Measurements from ENCODE around the gene PTPRT. TPM values are rescaled to one million over a fixed set of nuclear protein-coding genes. Genes with fewer than 3 reads are reported as not detected.

The PTPRT gene
- total and polyA plus RNA-seq, 2 donors (not counting 1 experiment from before 2014, with no cell fraction given), result not detected

DNA sequence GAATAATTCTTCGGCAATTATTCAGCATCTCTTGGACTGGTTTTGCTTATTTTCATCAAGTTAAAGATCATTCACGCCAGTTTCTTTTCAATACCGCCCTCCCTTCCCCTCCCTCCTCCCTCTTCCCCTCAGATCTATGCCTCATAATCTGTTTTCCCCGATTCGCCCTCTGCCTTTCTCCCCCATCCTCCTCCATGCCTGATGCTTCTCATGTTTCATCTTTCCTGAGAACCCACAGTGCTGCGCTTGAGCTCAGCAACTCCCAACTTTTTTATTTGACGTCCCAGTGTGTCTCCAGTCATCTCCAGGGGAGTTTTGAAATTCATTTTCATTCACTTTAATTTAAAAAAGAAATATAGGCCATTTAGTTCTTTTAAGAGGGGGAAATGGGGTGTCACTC, 142.7 kb downstream of the PTPRT start:
- no peak for DNase-seq (ENCODE audit: low read depth in 2 of 2)
- Histone ChIP-seq H3K9ac (ENCODE audit: insufficient read depth, low read length) (no peak overlapping the region), H2AFZ (ENCODE audit: low read length) (no peak overlapping the region), H3K4me2 (ENCODE audit: extremely low read depth, insufficient read depth, low read length) (no peak overlapping the region), H3K36me3 (ENCODE audit: control insufficient read depth, insufficient read depth, low read length) (no peaks in the 10 kb centered on the region), H3K27ac (ENCODE audit: insufficient read depth, low read length) (no peak overlapping the region), H3K79me2 (ENCODE audit: control insufficient read depth, insufficient read depth, low read length) (no peaks in the 10 kb centered on the region), H3K4me1 (ENCODE audit: control insufficient read depth, extremely low read depth, insufficient read depth, low read length) (no peaks in the 10 kb centered on the region), H3K9me3 (ENCODE audit: control insufficient read depth, insufficient read depth, low read depth, low read length) (no peaks in the 10 kb centered on the region), H4K20me1 (ENCODE audit: control insufficient read depth, extremely low read depth, insufficient read depth, low read length) (no peaks in the 10 kb centered on the region), H3K27me3 (ENCODE audit: control insufficient read depth, insufficient read depth, low read length) (no peaks in the 10 kb centered on the region), H3K4me3 (replicated peaks in 1 of 4; ENCODE audit: control extremely low read depth in 1 of 4, insufficient read depth in 1 of 4, low read depth in 3 of 4, low read length in 4 of 4) (no peak overlapping the region)
- TF ChIP-seq, protein P1, sequence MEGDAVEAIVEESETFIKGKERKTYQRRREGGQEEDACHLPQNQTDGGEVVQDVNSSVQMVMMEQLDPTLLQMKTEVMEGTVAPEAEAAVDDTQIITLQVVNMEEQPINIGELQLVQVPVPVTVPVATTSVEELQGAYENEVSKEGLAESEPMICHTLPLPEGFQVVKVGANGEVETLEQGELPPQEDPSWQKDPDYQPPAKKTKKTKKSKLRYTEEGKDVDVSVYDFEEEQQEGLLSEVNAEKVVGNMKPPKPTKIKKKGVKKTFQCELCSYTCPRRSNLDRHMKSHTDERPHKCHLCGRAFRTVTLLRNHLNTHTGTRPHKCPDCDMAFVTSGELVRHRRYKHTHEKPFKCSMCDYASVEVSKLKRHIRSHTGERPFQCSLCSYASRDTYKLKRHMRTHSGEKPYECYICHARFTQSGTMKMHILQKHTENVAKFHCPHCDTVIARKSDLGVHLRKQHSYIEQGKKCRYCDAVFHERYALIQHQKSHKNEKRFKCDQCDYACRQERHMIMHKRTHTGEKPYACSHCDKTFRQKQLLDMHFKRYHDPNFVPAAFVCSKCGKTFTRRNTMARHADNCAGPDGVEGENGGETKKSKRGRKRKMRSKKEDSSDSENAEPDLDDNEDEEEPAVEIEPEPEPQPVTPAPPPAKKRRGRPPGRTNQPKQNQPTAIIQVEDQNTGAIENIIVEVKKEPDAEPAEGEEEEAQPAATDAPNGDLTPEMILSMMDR (conservative IDR thresholded peaks at IDR 0.05 in 1 of 2, IDR thresholded peaks at IDR 0.05 in 1 of 2; ENCODE audit: low read depth in 1 of 2, low read length in 2 of 2), result no peak
- TF ChIP-seq EZH2 (IDR thresholded peaks at IDR 0.05; ENCODE audit: low read length, missing control alignments), result no peak

DNA sequence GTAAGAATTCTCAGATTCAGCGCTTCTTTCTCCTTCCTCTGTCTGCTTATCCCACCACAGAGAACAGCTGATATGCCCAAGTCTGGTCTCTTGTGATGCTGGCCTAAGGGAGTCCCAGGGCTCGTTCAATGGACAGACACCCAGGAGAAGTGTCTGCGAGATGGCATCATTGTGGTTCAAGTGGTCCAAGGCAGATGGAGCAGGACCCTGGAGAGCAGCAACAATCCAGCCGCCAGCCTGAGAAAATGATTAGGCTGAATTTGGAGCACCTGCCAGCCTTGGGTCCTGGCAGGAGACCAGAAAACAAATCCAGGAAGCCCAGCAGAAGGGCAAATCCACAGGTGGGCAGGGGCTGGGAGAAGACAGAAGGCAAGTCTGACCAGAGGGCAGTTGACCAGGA, 145.8 kb downstream of the PTPRT start:
- H3K27ac ChIP-seq (ENCODE audit: insufficient read depth, low read length), result no peak overlapping the region
- H3K4me2 ChIP-seq (ENCODE audit: extremely low read depth, insufficient read depth, low read length), result no peak overlapping the region
- H3K79me2 ChIP-seq (ENCODE audit: control insufficient read depth, insufficient read depth, low read length), result no peaks in the 10 kb centered on the region
- no peak for DNase-seq (ENCODE audit: low read depth in 2 of 2)
- TF ChIP-seq EZH2 (IDR thresholded peaks at IDR 0.05; ENCODE audit: low read length, missing control alignments), result no peak
- TF ChIP-seq, protein P1 (conservative IDR thresholded peaks at IDR 0.05 in 1 of 2, IDR thresholded peaks at IDR 0.05 in 1 of 2; ENCODE audit: low read depth in 1 of 2, low read length in 2 of 2), result no peak
- H4K20me1 ChIP-seq (ENCODE audit: control insufficient read depth, extremely low read depth, insufficient read depth, low read length), result no peaks in the 10 kb centered on the region
- H3K9ac ChIP-seq (ENCODE audit: insufficient read depth, low read length), result no peak overlapping the region
- H3K36me3 ChIP-seq (ENCODE audit: control insufficient read depth, insufficient read depth, low read length), result no peaks in the 10 kb centered on the region
- H3K4me3 ChIP-seq (replicated peaks in 1 of 4; ENCODE audit: control extremely low read depth in 1 of 4, insufficient read depth in 1 of 4, low read depth in 3 of 4, low read length in 4 of 4), result no peak overlapping the region
- no peaks in the 10 kb centered on the region for H3K27me3 ChIP-seq (ENCODE audit: control insufficient read depth, insufficient read depth, low read length)
- H2AFZ ChIP-seq (ENCODE audit: low read length), result no peak overlapping the region
- H3K9me3 ChIP-seq (ENCODE audit: control insufficient read depth, insufficient read depth, low read depth, low read length), result no peaks in the 10 kb centered on the region
- no peaks in the 10 kb centered on the region for H3K4me1 ChIP-seq (ENCODE audit: control insufficient read depth, extremely low read depth, insufficient read depth, low read length)

DNA sequence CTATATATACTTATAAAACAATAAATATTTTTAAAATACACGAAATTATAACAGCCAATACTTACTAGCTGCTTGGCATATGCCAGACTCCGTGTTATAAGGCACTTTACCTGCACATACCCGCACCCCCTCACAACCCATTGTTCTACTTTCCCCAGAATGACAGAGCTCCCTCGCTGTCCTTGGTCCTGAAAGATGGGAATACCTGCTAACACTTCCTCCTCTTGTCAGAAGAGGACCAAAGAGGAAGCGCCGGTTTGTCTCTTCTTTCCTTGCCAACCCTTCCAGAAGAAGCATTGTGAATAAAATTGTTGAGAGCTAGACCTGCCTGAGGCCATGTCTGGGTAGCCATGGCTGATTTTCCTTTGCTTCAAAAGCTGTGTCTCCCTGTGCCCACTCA, 149.3 kb downstream of the PTPRT start:
- TF ChIP-seq, protein P1 (conservative IDR thresholded peaks at IDR 0.05 in 1 of 2, IDR thresholded peaks at IDR 0.05 in 1 of 2; ENCODE audit: low read depth in 1 of 2, low read length in 2 of 2), result no peak
- no peak for TF ChIP-seq EZH2 (IDR thresholded peaks at IDR 0.05; ENCODE audit: low read length, missing control alignments)
- Histone ChIP-seq H3K9me3 (ENCODE audit: control insufficient read depth, insufficient read depth, low read depth, low read length) (no peaks in the 10 kb centered on the region), H3K9ac (ENCODE audit: insufficient read depth, low read length) (no peak overlapping the region), H3K27ac (ENCODE audit: insufficient read depth, low read length) (no peak overlapping the region), H3K79me2 (ENCODE audit: control insufficient read depth, insufficient read depth, low read length) (no peaks in the 10 kb centered on the region), H4K20me1 (ENCODE audit: control insufficient read depth, extremely low read depth, insufficient read depth, low read length) (no peaks in the 10 kb centered on the region), H3K27me3 (ENCODE audit: control insufficient read depth, insufficient read depth, low read length) (no peaks in the 10 kb centered on the region), H3K36me3 (ENCODE audit: control insufficient read depth, insufficient read depth, low read length) (no peaks in the 10 kb centered on the region), H3K4me3 (replicated peaks in 1 of 4; ENCODE audit: control extremely low read depth in 1 of 4, insufficient read depth in 1 of 4, low read depth in 3 of 4, low read length in 4 of 4) (no peak overlapping the region), H3K4me2 (ENCODE audit: extremely low read depth, insufficient read depth, low read length) (no peak overlapping the region), H2AFZ (ENCODE audit: low read length) (no peak overlapping the region), H3K4me1 (ENCODE audit: control insufficient read depth, extremely low read depth, insufficient read depth, low read length) (no peaks in the 10 kb centered on the region)
- DNase-seq (ENCODE audit: low read depth in 2 of 2), result no peak
